GM12875 (cell line): Measurements from ENCODE around the gene TAF1A.

Experiments
- H3K4me3 ChIP-seq: one replicate; pipeline ENCODE4 v1.5.1; 2011; ENCODE audit warnings: low read depth, low read length, control low read depth
- CTCF ChIP-seq: IDR thresholded peaks from 2 replicates; pipeline ENCODE4 v1.5.1; 2011; ENCODE audit warnings: low read depth, mild to moderate bottlenecking, control low read depth, inconsistent platforms, low read length, moderate library complexity, borderline replicate concordance; ENCODE audit not compliant: insufficient read depth

Gene TAF1A

GRCh38 chr1:222552882-222553281 is 36.9 kb downstream of the TAF1A start:
- no peak for TF ChIP-seq CTCF

GRCh38 chr1:222547944-222548671 is 41.6 kb downstream of the TAF1A start, which contains the start of gene HHIPL2:
Gene HHIPL2, minus strand, starts transcription at chr1:222548104. Its CDS starts 60 bp downstream, at chr1:222548044.
- no peak within 1 kb of the TSS for H3K4me3 ChIP-seq
- TF ChIP-seq CTCF = no peak

More at GRCh38 chr1:222552882-222553281, 36.9 kb downstream of the TAF1A start:
- H3K4me3 ChIP-seq = no peak overlapping the region

DNA sequence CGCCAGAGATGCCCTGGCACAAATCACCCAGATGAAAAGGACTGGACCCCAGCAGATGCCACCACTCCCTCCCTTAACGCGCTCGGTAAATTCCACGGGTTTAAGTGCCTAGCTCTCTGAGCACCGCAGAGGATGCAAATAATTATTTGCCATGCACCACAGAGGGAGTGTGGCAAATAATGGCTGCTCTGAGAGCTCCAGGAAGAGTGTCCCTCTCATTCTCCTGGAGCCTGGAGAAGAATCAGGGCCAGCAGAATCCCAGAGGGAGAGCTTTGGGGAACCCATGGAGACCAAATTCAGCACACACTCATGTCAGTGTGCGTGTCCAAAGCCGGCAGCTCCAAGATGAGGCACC is 42.5 kb downstream of the TAF1A start:
- TF ChIP-seq CTCF = no peak
- no peak overlapping the region for H3K4me3 ChIP-seq

DNA sequence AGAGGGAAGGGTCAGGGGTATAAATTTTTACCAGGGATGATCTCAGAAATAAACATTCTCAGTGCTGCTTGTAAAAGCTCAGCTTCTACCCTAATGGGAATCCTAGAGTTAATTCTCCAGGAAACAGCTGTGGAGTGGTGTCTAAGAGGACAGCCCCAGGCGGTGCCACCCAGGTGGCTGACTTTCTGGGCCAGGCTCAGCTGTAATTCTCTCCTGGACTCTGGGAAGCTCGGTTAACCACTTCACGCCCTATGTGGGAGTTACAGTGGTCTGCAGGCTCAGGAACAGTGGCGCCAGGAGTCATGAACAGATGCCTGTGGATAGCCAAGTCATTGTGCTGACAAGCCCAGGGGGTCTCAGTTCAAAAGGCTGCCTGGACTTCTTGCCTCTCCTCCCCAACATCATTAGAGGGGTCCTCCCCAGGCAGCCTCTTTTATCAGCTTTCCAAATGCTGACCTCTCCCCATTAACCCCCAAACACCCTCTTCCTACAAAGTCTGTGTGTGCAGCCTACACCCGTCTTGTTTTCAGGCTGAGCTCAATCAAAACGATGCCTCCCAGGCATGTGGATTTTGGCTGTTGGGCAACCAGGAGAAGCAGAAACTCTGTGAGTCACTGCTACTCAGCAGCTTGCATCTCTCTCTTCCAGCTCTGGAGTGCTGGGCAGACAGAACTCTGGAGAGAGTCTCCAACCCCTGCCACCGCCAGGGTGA is 43.0 kb downstream of the TAF1A start:
- no peak for TF ChIP-seq CTCF
- H3K4me3 ChIP-seq = no peak overlapping the region

DNA sequence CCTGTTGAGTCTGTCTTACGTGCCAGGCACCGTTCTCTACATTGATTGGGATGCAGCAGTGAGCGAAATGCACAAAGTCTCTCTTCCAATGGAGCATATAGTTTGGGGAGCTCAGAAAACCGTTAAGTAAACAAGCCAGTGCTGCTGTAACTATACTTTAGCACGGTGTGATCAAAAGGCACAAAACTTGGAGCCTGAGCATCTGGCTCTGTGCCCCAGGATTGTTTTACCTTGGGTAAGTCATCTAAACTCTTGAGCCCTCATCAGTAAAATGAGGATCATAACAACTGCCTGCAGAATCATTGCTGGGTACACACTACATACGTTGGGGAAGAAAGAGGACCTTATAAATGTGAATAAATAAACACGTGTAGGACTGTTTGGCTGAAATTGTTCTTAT is 43.6 kb downstream of the TAF1A start:
- H3K4me3 ChIP-seq = no peak overlapping the region
- TF ChIP-seq CTCF = no peak

DNA sequence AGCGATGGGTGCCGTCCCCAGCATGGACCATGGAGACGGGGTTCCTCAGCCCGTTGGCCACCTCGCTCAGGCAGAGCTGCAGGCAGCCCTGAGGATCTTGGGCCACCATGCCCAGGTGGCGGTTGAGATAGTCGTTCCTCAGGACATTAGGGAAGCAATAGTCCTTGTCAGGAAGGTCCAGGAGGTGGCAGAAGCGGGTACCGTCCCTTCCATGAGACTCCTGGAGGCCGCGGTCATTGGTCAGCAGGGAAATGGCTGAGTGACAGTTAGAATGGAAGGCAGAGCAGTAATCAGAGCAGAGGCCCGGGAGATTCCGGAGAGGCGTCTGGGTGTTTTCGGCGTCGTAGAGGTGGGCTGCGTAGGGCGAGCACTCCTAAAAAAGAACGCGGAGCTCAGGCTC is 45.9 kb downstream of the TAF1A start:
- no peak for TF ChIP-seq CTCF
- no peak overlapping the region for H3K4me3 ChIP-seq

DNA sequence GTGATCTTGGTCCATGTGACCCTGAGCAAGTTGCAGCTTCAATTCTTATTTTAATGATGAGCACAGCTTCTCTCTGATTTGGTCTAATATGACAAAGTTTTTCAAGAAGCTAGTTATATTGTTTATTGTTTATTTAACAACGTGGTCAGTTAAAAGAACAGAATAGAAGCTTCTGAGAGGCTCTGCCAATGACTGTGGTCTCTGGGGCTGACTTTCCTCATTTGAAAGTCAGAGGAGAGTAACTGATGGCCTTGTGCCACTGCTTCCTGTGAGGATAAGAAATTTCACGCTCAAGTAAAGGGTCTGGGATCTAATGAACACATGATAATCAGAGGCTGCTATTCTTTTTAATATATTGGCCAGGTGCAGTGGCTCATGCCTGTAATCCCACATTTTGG is 49.1 kb downstream of the TAF1A start:
- no peak for TF ChIP-seq CTCF
- H3K4me3 ChIP-seq = no peak overlapping the region
